Panc1 (cell line): Measurements from ENCODE around the gene WASF1.

Experiments
- CTCF ChIP-seq: fragments of 450-650 bp; IDR thresholded peaks from 2 replicates; pipeline ENCODE4 v1.5.1; 2017; ENCODE audit warnings: mild to moderate bottlenecking
- POLR2AphosphoS5 ChIP-seq: IDR thresholded peaks from 2 replicates; pipeline ENCODE4 v1.6.1; 2012; ENCODE audit warnings: mild to moderate bottlenecking, low read depth, low read length, moderate library complexity
- SIN3A ChIP-seq: IDR thresholded peaks from 2 replicates; pipeline ENCODE4 v1.6.1; 2012; ENCODE audit warnings: low read depth, mild to moderate bottlenecking, low read length, moderate library complexity, borderline replicate concordance; ENCODE audit not compliant: insufficient read depth

GRCh38 chr6:110188791-110189190 lies 9.3 kb upstream of the WASF1 start:
- TF ChIP-seq CTCF (no peak), SIN3A (no peak), POLR2AphosphoS5 (no peak)
